IMR-90 (cell line): ENCODE data around the gene CLTA. TPM values are rescaled to one million over a fixed set of nuclear protein-coding genes. Genes with fewer than 3 reads are reported as not detected.
A peak's percentile ranks its signal among the peaks of the same experiment; 100 is the strongest.

Experiments used
- ATAC-seq: fragments of 200-7000 bp; cut with Tn5 transposase; 2 replicates; pipeline ENCODE4 v1.9.1; 2020; ENCODE audit warnings: low read depth, mild to moderate bottlenecking, moderate library complexity
- BruUV-seq: library from RNA; stranded (reverse); fragments of 400-500 nt; replicated peaks from 2 replicates; lab custom pipeline; 2021; lab: Mats Ljungman, UMichigan
- CTCF ChIA-PET: fragments of 300-600 bp; formaldehyde crosslinking; extraction: SDS; loops from one replicate; lab custom pipeline; 2021; ENCODE audit warnings: antibody characterized with exemption; lab: Yijun Ruan, JAX
- POLR2A ChIA-PET: fragments of 300-600 bp; sonication (Branson Sonifier 250); formaldehyde crosslinking; loops from one replicate; lab custom pipeline; 2022; ENCODE audit warnings: antibody characterized with exemption; ENCODE audit not compliant: unreplicated experiment; lab: Charles Lee
- DNase-seq: peaks from one replicate; pipeline ENCODE4 v3.0.0; 2013
- H2AFZ ChIP-seq: replicated peaks from 2 replicates; pipeline ENCODE3; 2013; ENCODE audit warnings: low read length, mild to moderate bottlenecking; ENCODE audit not compliant: poor library complexity
- H2AK5ac ChIP-seq: 2 replicates; pipeline ENCODE4 v1.6.1; 2013; ENCODE audit warnings: low read depth, low read length, inconsistent platforms
- H2AK9ac ChIP-seq: replicated peaks from 2 replicates; pipeline ENCODE3; 2013; ENCODE audit warnings: mild to moderate bottlenecking, low read depth, low read length, moderate library complexity; ENCODE audit not compliant: poor library complexity
- H2BK120ac ChIP-seq: 2 replicates; pipeline ENCODE4 v1.6.1; 2013; ENCODE audit warnings: low read depth, low read length, inconsistent platforms
- H2BK15ac ChIP-seq: 3 replicates; pipeline ENCODE4 v1.6.1; 2013; ENCODE audit warnings: low read depth, low read length, inconsistent platforms
- H2BK20ac ChIP-seq: 2 replicates; pipeline ENCODE4 v1.6.1; 2013; ENCODE audit warnings: low read depth, mild to moderate bottlenecking, inconsistent platforms, low read length, moderate library complexity
- H2BK5ac ChIP-seq: 2 replicates; pipeline ENCODE4 v1.6.1; 2013; ENCODE audit warnings: mild to moderate bottlenecking, low read depth, low read length, inconsistent platforms; ENCODE audit not compliant: poor library complexity, severe bottlenecking
- H3K14ac ChIP-seq: replicated peaks from 2 replicates; pipeline ENCODE4 v1.6.1; 2013; ENCODE audit warnings: low read depth, low read length, inconsistent platforms
- H3K18ac ChIP-seq: 2 replicates; pipeline ENCODE4 v1.6.1; 2013; ENCODE audit warnings: low read depth, low read length, control low read depth
- H3K23ac ChIP-seq: 2 replicates; pipeline ENCODE4 v1.6.1; 2013; ENCODE audit warnings: low read depth, low read length, inconsistent platforms
- H3K27ac ChIP-seq: 2 replicates; pipeline ENCODE4 v1.5.1; 2013; ENCODE audit warnings: mild to moderate bottlenecking, control low read depth, low read length; ENCODE audit not compliant: insufficient read depth
- H3K27me3 ChIP-seq: 2 replicates; pipeline ENCODE4 v1.6.1; 2013; ENCODE audit warnings: low read length; ENCODE audit not compliant: control insufficient read depth, insufficient read depth
- H3K36me3 ChIP-seq: 2 replicates; pipeline ENCODE4 v1.6.1; 2013; ENCODE audit warnings: low read length, mixed read lengths; ENCODE audit not compliant: control insufficient read depth, insufficient read depth
- H3K4ac ChIP-seq: 2 replicates; pipeline ENCODE4 v1.6.1; 2013; ENCODE audit warnings: low read depth, low read length, inconsistent platforms
- H3K4me1 ChIP-seq: 2 replicates; pipeline ENCODE4 v1.6.1; 2013; ENCODE audit warnings: low read length, mixed read lengths; ENCODE audit not compliant: control insufficient read depth, insufficient read depth
- H3K4me2 ChIP-seq: 2 replicates; pipeline ENCODE4 v1.6.1; 2013; ENCODE audit warnings: low read depth, mild to moderate bottlenecking, control low read depth, low read length, moderate library complexity
- H3K4me3 ChIP-seq: 2 replicates; pipeline ENCODE4 v1.5.1; 2013; ENCODE audit warnings: low read depth, mild to moderate bottlenecking, control low read depth, low read length, moderate library complexity; ENCODE audit not compliant: insufficient read depth
- H3K56ac ChIP-seq: 2 replicates; pipeline ENCODE4 v1.6.1; 2013; ENCODE audit warnings: low read length, inconsistent platforms; ENCODE audit not compliant: insufficient read depth; ENCODE audit errors: extremely low read depth
- H3K79me1 ChIP-seq, 2 experiments: 2 replicates each; pipeline ENCODE4 v1.6.1; 2013; ENCODE audit warnings: low read length in 2 of 2, inconsistent platforms in 1 of 2, low read depth in 1 of 2
- H3K9ac ChIP-seq: 2 replicates; pipeline ENCODE4 v1.6.1; 2013; ENCODE audit warnings: low read depth, low read length, control low read depth
- H3K9me1 ChIP-seq: 2 replicates; pipeline ENCODE4 v1.6.1; 2013; ENCODE audit warnings: low read length, inconsistent platforms; ENCODE audit not compliant: insufficient read depth
- H3K9me3 ChIP-seq: 2 replicates; pipeline ENCODE4 v1.6.1; 2013; ENCODE audit warnings: low read length; ENCODE audit not compliant: control insufficient read depth, insufficient read depth
- H4K20me1 ChIP-seq: 2 replicates; pipeline ENCODE4 v1.6.1; 2013; ENCODE audit warnings: low read length, inconsistent platforms; ENCODE audit not compliant: insufficient read depth
- H4K5ac ChIP-seq: 2 replicates; pipeline ENCODE4 v1.6.1; 2013; ENCODE audit warnings: mild to moderate bottlenecking, low read depth, low read length, control low read depth
- H4K8ac ChIP-seq, 2 experiments: 2 replicates each; pipeline ENCODE4 v1.6.1; 2013; ENCODE audit warnings: low read depth in 2 of 2, low read length in 2 of 2, control low read depth in 1 of 2, inconsistent platforms in 1 of 2
- H4K91ac ChIP-seq: 2 replicates; pipeline ENCODE4 v1.6.1; 2013; ENCODE audit warnings: low read depth, low read length, inconsistent platforms; ENCODE audit not compliant: insufficient read depth
- BHLHE40 ChIP-seq: fragments of 150-350 bp; IDR thresholded peaks from 2 replicates; pipeline ENCODE4 v1.6.1; 2016; ENCODE audit warnings: mild to moderate bottlenecking, low read depth, low read length
- CEBPB ChIP-seq: IDR thresholded peaks from 2 replicates; pipeline ENCODE4 v1.6.1; 2012; ENCODE audit warnings: low read depth, low read length, improper control_type of control experiment
- CHD1 ChIP-seq: IDR thresholded peaks from 2 replicates; pipeline ENCODE4 v1.6.1; 2012; ENCODE audit warnings: low read depth, low read length, improper control_type of control experiment
- CTCF ChIP-seq: conservative IDR thresholded peaks from 2 replicates; pipeline ENCODE4 v1.5.1; 2012; ENCODE audit warnings: mild to moderate bottlenecking, low read depth, low read length, improper control_type of control experiment
- FOS ChIP-seq: fragments of 150-350 bp; IDR thresholded peaks from 2 replicates; pipeline ENCODE4 v1.6.1; 2016; ENCODE audit warnings: low read depth, low read length
- MAFK ChIP-seq: IDR thresholded peaks from 2 replicates; pipeline ENCODE4 v1.6.1; 2012; ENCODE audit warnings: low read depth, low read length, improper control_type of control experiment
- MAZ ChIP-seq: IDR thresholded peaks from 2 replicates; pipeline ENCODE4 v1.6.1; 2012; ENCODE audit warnings: low read depth, mild to moderate bottlenecking, low read length, improper control_type of control experiment, moderate library complexity, borderline replicate concordance
- MXI1 ChIP-seq: IDR thresholded peaks from 2 replicates; pipeline ENCODE4 v1.6.1; 2012; ENCODE audit warnings: low read depth, mild to moderate bottlenecking, low read length, moderate library complexity, borderline replicate concordance
- NFE2L2 ChIP-seq: fragments of 150-350 bp; IDR thresholded peaks from 2 replicates; pipeline ENCODE4 v1.6.1; 2016; ENCODE audit warnings: low read depth, mild to moderate bottlenecking, low read length
- POLR2A ChIP-seq: IDR thresholded peaks from 2 replicates; pipeline ENCODE4 v1.6.1; 2012; ENCODE audit warnings: mild to moderate bottlenecking, low read depth, low read length
- RCOR1 ChIP-seq: IDR thresholded peaks from 2 replicates; pipeline ENCODE4 v1.6.1; 2012; ENCODE audit warnings: mild to moderate bottlenecking, low read length, improper control_type of control experiment; ENCODE audit not compliant: insufficient replicate concordance
- SMC3 ChIP-seq: fragments of 150-350 bp; IDR thresholded peaks from 2 replicates; pipeline ENCODE4 v1.6.1; 2016; ENCODE audit warnings: low read depth, mild to moderate bottlenecking, antibody characterized with exemption, low read length, moderate library complexity
- WGBS, 2 experiments: methylation state at CpG; one replicate each; pipeline versions ENCODE4 v1.1.5 to v1.1.7; 2013; ENCODE audit warnings: missing lambda C conversion rate in 2 of 2; ENCODE audit not compliant: insufficient read length in 1 of 2; ENCODE audit errors: extremely low coverage in 2 of 2; 5-methylcytosine and 5-hydroxymethylcytosine counted together
- dilution Hi-C: fragments of 300-500 bp; cut with HindIII; formaldehyde crosslinking; loops from one replicate; pipeline ENCODE4 v1.14.3; 2018; ENCODE audit warnings: low sequenced_read_pairs; ENCODE audit not compliant: unreplicated experiment
- in situ Hi-C: fragments of 300-500 bp; cut with MboI; formaldehyde crosslinking; loops from 3 replicates; pipeline ENCODE4 v1.14.3; 2019; ENCODE audit warnings: low sequenced_read_pairs, inconsistent platforms, mixed read lengths
- intact Hi-C: fragments of 100-400 bp; cut with micrococcal nuclease; formaldehyde crosslinking; loops from 2 replicates; pipeline ENCODE4 v1.10.0; 2022
- polyA plus RNA-seq, 3 experiments: library from polyadenylated mRNA; depleted of rRNA; stranded (reverse); fragments of >200 nt; gene quantifications; 2 replicates each; pipeline ENCODE4 v1.2.3, GENCODE V29; 2012; ENCODE audit warnings: low replicate concordance in 1 of 3
- total RNA-seq: library from RNA; depleted of rRNA; stranded (reverse); fragments of >200 nt; gene quantifications from 2 replicates; pipeline ENCODE4 v1.2.3, GENCODE V29; 2012
- TF ChIP-seq, protein P1 (sequence below): fragments of 150-350 bp; IDR thresholded peaks from 2 replicates; pipeline ENCODE4 v1.6.1; 2017; ENCODE audit warnings: mild to moderate bottlenecking, antibody characterized with exemption, low read length, low read depth

Gene CLTA
- total and polyA plus RNA-seq, 2 of the 4 experiments (the other 2 are of a cell fraction), result 133 to 246 TPM

GRCh38 chr9:36188212-36188611 is 2.5 kb upstream of the CLTA start:
- Histone ChIP-seq H2BK120ac (no peak overlapping the region), H3K18ac (no peak overlapping the region), H3K79me1 (peaks cover 3 to 33% of the 10 kb centered on the region in 2 experiments; a peak in 2 of 4 replicates), H4K91ac (no peak overlapping the region), H3K4me1 (peaks cover 13% of the 10 kb centered on the region), H3K9me3 (no peaks in the 10 kb centered on the region), H3K9me1 (peaks cover 13% of the 10 kb centered on the region), H2BK20ac (no peak overlapping the region), H3K27ac (no peak overlapping the region), H3K14ac (0 out of 2 replicates have a peak overlapping the region, but pooled peaks have one; percentile 46), H2AK5ac (peak overlapping the region; percentile 90; the same call in 1 of the 2 replicates), H2BK15ac (peak overlapping the region; percentile 36; the same call in 2 of the 3 replicates), H3K23ac (no peak overlapping the region), H4K5ac (no peak overlapping the region), H3K4ac (peak overlapping the region; percentile 74), H2BK5ac (no peak overlapping the region), H3K56ac (no peak overlapping the region), H4K20me1 (peaks cover 22% of the 10 kb centered on the region), H3K27me3 (no peaks in the 10 kb centered on the region), H4K8ac (peak overlapping the region in 1 of 2 experiments; percentile 31; a peak in 2 of 4 replicates), H3K4me3 (no peak overlapping the region), H2AFZ (no peak overlapping the region), H2AK9ac (no peak overlapping the region), H3K9ac (no peak overlapping the region), H3K4me2 (no peak overlapping the region), H3K36me3 (no peaks in the 10 kb centered on the region)
- ATAC-seq (no peak), DNase-seq (no peak)
- ChIA-PET POLR2A (no interaction called here), CTCF (no interaction called here)
- dilution Hi-C loops (no loop called here), intact Hi-C loops (no loop called here), in situ Hi-C loops (no loop called here)
- TF ChIP-seq BHLHE40 (no peak), FOS (no peak), MAZ (no peak), SMC3 (no peak), MAFK (no peak), POLR2A (no peak), RCOR1 (no peak), MXI1 (no peak), CEBPB (no peak), NFE2L2 (no peak), CHD1 (no peak), CTCF (no peak)
- TF ChIP-seq, protein P1, sequence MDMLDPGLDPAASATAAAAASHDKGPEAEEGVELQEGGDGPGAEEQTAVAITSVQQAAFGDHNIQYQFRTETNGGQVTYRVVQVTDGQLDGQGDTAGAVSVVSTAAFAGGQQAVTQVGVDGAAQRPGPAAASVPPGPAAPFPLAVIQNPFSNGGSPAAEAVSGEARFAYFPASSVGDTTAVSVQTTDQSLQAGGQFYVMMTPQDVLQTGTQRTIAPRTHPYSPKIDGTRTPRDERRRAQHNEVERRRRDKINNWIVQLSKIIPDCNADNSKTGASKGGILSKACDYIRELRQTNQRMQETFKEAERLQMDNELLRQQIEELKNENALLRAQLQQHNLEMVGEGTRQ, result no peak
- no TSS peak for BruUV-seq
- WGBS, 2 experiments, result 71% methylated on average over 1 of the region's 5 CpGs; no CpG with 5 or more reads in 1 of the 2 experiments
